ENCODE data around the gene TOGARAM2.

Gene TOGARAM2

GRCh38 chr2:29023188-29023587 is 42.1 kb downstream of the TOGARAM2 start:
- no peak for DNase-seq (ENCODE audit: low spot score)

GRCh38 chr2:29024882-29025430 is 43.9 kb downstream of the TOGARAM2 start:
- no peak for DNase-seq (ENCODE audit: low spot score)

- no peak for DNase-seq (ENCODE audit: low spot score)
Measured at GRCh38 chr2:29025711-29026110, 44.6 kb downstream of the TOGARAM2 start.

DNA sequence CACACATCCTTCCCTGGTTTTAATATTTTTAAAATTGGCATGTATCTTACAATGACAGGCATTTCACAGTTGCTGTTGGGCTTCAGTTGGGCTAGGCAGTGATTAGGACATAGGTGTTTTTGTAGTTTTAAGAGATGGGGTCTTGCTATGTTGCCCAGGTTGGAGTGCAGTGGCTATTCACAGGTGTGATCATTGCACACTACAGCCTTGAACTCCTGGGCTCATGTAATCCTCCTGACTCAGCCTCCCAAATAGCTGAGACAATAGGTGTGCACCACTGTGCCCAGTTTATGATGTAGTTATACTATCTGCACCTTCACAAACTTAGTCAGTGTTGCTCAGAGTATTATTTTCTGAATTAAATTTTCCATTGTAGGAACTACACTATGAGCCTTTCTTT is 49.9 kb downstream of the TOGARAM2 start:
- no peak for DNase-seq (ENCODE audit: low spot score)

DNA sequence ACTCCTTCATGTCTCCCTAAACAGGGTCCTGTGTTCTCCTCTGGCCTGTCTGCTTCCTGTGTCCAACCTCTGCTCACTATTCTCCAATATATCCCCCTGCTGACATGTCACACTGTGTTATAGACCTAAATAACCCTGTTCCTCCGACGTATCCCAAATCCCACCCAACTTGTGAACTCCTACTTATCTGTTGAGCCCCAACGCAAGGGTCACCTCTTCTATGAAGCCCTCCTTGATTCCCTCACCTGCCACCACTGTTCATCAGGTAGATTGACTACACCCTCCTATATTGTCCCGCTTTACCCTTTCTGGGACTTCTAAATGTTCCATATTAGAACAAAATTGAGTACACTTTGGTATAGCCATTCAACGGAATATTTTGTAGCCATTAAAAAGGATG is 51.1 kb downstream of the TOGARAM2 start:
- DNase-seq (ENCODE audit: low spot score), result no peak

- DNase-seq (ENCODE audit: low spot score), result no peak
Measured at GRCh38 chr2:29033172-29033571, 52.1 kb downstream of the TOGARAM2 start.

DNA sequence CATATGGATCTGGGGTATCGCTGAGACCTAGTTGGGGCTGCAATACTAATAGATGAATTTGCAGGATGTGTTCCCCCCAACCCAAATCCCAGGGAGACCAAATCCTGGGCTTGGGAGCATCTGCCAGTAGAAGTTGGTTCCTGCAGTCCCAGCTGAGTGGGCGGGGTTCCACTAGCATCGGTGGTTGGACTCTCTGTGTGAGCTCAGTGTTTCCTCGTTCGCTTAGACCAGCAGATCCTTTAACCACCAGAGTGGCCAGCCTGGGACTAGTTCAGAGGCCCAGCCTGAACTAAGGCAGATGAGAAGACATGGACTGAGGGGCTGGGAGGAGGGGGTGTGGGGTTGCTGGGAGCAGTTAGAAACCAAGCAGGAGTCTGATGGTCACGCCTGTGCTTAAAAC is 52.6 kb downstream of the TOGARAM2 start:
- DNase-seq (ENCODE audit: low spot score), result no peak

DNA sequence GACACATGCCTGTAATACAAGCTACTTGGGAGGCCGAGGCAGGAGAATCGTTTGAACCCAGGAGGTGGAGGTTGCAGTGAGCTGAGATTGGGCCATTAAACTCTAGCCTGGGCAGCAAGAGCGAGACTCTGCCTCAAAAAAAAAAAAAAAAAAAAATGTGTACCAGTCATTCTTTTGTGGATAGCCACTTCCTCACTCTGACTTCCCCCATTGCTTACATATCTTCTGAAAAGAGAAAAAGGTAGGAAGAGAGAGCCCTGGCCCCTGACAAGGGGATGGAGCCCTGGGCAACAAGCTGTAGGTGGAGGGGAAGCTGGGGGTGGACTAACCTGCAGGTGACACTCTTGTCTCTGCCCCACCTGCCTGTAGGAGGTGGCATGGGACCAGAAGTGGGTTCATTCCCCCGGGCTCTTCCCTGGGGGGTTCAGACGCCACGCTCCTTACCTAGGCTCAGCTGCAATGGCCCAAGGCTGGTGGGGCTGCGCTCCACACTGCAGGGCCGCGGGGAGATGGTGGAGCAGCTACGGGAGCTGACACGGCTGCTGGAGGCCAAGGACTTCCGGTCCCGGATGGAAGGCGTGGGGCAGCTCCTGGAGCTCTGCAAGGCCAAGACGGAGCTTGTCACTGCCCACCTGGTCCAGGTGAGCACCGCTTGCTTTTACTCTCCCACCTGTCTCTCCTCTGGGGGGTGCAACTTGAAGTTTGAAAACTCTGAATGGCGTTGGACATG is 54.1 kb downstream of the TOGARAM2 start:
- DNase-seq (ENCODE audit: low spot score), result no peak

GRCh38 chr2:29039718-29040480 is 58.8 kb downstream of the TOGARAM2 start:
- DNase-seq (ENCODE audit: low spot score), result no peak

DNA sequence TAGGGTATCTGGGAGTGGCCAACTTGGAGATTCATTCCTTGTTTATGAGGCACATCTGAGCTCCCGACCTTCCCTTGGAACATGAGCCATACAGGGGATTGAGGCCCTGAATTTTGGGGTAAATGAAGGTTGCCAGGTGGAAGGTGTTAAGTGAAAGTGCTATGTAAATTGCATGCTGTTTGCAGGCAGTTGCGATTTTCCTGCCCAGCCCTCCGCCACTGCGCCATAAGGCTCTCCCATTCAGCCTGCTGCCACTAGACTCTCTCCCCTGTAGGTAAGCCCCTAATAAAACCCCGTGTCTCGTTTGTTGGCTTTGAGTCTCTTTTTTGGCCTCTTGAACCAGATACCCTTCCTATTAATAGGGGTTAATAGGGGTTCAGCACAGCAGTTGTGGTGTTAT is 59.5 kb downstream of the TOGARAM2 start:
- DNase-seq (ENCODE audit: low spot score), result no peak

GRCh38 chr2:29041161-29041660 is 60.1 kb downstream of the TOGARAM2 start:
- no peak for DNase-seq (ENCODE audit: low spot score)

- peak; percentile 45 for DNase-seq (ENCODE audit: low spot score)
Measured at GRCh38 chr2:29042561-29043075, 61.5 kb downstream of the TOGARAM2 start.

GRCh38 chr2:29044459-29044858 is 63.4 kb downstream of the TOGARAM2 start:
- DNase-seq (ENCODE audit: low spot score), result no peak

- DNase-seq (ENCODE audit: low spot score), result no peak
Measured at GRCh38 chr2:29046321-29046720, 65.2 kb downstream of the TOGARAM2 start.

DNA sequence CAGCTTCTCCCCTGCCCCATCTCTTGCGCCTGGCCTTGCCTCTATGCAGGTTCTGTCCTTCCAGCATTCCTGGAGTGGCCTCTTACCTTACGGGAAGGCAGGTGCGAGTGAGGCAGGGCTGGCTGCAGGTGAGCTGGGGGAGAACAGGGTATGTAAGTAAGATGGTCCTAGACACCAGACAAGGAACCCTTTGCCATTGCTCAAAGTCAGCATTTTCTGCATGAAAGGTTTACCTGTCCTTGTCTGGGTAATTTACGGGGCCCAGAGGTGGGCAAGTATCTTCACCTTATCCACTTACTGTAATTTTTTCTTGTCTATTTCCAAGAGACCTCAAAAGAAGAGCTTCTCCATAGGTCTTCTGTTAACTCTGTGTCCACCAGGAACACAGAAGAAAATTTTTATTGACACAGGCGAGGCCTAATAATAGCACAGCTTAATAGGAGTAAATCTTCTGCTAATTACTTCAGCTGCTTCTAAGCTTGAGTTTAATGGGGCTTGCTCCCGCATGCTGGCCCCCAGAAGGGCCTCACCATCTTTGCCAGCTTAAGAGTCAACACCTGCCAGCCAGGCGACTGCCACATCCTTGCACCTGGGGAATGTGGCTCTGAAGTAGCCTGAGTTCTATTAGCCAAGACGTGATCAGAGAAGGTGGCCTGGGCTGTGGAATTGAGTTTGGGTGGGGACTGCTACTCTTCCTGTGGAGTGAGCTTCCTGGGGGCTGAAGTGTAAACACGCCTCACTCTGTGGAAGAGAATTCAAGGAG is 66.2 kb downstream of the TOGARAM2 start:
- no peak for DNase-seq (ENCODE audit: low spot score)

- DNase-seq (ENCODE audit: low spot score), result no peak
Measured at GRCh38 chr2:29050591-29050990, 69.5 kb downstream of the TOGARAM2 start.

GRCh38 chr2:29051730-29052129 is 70.6 kb downstream of the TOGARAM2 start:
- no peak for DNase-seq (ENCODE audit: low spot score)

DNA sequence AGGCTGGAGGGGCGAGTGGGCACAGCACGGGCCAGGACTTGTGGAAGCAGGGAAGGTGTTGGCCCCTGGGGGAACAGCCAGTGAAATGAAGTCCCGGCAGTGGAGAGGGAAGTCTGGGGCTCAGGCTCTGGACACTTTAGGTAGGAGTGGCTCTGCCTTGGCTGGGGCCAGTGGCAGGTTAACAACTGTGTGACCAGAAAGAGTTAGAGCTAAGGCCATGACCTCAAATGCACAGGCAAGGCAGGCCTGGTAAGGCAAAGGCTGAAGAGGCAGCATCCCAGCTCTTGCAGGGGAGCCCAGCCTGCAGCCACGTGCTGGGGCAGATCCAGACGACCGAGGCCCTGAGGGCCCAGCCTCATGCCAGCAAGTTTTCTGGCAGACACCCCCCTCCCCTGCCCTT is 71.7 kb downstream of the TOGARAM2 start:
- DNase-seq (ENCODE audit: low spot score), result no peak

- DNase-seq (ENCODE audit: low spot score), result no peak
Measured at GRCh38 chr2:29053223-29053622, 72.1 kb downstream of the TOGARAM2 start.

DNA sequence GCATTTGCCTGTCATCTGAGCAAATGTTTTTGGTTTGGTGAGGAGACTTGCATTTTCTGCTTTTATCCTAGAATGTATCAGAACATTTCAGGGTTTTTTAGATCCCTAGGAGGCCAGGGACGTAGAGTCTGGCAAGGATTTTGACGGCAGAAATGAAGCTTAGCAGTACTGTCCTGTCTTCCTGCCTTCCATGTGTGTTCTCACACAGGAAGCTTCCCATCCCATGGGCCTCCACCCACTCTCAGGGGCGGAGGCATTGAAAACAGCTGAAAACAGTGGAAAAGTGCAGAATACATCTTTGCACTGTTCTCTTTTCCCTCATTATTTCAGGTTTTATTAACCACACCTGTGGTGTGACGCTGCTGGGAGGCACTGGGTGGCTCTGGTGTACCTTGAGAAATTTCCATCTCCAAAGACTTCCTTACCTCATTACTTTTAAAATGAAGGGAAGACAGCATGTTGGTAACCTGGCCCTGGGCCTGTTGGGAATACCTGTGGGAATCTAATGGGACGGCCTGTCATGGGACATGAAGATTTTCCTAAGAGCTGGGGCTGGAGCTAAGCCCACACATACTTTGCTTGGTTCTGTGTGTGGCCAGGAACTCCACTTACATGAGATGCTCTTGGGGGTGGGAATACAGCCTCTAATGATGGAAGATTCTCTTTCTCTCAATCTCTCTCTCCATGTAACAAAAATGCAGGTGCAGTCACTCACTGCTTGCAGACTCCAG is 72.7 kb downstream of the TOGARAM2 start:
- no peak for DNase-seq (ENCODE audit: low spot score)

GRCh38 chr2:29054430-29054829 is 73.3 kb downstream of the TOGARAM2 start:
- no peak for DNase-seq (ENCODE audit: low spot score)
